GM19452 (cell line): Measurements from ENCODE around the gene TMEM181.
"Not testable (repeated sequence)": the region's sequence is repeated elsewhere in the genome, so short reads cannot be mapped to it uniquely, and the experiment has no call there.

ENCODE experiments used
- ATAC-seq: cut with Tn5 transposase; IDR thresholded peaks from one replicate; pipeline ENCODE4 v1.9.1; 2021; ENCODE audit not compliant: unreplicated experiment

The TMEM181 gene

DNA sequence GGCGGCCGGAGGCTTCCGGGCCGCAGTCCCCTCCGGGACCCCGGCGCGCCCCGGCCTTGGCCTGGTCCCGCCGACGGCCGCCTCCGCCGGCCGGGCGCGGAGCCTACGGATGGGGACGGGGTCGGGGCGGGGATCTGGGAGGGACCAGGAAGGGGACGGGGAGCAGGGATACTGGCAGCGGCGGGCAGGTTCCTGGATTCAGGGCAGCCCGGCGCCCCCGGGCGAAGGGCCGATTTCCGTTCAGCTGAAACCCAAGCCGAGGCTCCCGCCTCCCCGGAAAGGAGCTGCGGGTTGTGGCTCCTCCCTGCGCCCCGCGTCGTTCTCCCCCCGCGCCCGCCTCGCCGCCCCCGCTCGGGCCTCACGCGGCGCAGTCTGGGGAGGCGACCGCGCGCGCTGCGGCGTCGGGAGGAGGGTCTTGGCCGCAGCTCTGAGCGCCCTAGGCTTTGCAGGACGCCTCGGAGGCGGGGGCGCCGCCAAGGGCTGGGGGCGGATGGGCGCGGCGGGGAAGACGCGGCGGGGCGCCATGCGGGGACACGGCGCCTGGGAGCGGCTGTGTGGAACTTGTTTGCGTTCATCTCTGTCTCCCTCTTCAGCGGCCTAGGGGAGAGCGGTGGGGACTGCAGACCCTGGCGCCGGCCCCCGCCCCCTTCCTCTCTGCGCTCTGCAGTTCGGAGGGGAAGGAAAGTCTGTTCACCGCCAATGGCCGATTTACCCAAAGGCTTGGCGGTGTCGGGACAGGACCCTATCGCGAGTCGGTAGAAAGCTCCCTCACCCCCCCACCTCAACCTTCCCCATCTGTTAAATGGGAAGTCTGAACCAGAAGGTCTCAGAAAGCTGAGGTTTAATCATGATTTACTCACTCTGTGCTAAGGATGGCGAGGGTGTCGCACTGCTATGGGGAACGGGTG is 22.7 kb upstream of the TMEM181 start:
- no peak for ATAC-seq

GRCh38 chr6:158538741-158539140 is 21.1 kb upstream of the TMEM181 start:
- ATAC-seq: no peak

DNA sequence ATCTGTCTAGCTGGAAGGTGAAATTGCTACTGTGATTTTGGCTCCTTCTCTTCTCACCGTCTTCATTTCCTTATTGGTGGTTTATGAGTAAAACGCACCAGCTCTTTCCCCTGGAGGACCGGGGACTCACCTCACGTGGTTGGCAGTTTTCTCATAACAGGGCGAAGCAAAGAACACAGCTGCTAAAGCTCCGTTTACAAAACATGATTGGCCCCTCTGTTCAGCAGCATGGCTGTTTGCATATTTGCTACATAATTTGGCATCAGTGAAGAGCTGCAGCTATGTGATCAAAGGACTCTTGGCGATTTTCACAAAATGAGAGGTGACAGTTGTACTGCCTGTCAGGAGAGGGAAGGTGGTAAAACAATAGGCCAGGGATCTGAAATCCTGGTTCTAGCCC is 20.5 kb upstream of the TMEM181 start:
- no peak for ATAC-seq

GRCh38 chr6:158539881-158540280 is 20.0 kb upstream of the TMEM181 start:
- ATAC-seq: no peak

GRCh38 chr6:158543606-158544185 is 16.2 kb upstream of the TMEM181 start:
- ATAC-seq: no peak

- ATAC-seq: no peak
These were observed 15.5 kb upstream of the TMEM181 start for GRCh38 chr6:158544428-158544827.

DNA sequence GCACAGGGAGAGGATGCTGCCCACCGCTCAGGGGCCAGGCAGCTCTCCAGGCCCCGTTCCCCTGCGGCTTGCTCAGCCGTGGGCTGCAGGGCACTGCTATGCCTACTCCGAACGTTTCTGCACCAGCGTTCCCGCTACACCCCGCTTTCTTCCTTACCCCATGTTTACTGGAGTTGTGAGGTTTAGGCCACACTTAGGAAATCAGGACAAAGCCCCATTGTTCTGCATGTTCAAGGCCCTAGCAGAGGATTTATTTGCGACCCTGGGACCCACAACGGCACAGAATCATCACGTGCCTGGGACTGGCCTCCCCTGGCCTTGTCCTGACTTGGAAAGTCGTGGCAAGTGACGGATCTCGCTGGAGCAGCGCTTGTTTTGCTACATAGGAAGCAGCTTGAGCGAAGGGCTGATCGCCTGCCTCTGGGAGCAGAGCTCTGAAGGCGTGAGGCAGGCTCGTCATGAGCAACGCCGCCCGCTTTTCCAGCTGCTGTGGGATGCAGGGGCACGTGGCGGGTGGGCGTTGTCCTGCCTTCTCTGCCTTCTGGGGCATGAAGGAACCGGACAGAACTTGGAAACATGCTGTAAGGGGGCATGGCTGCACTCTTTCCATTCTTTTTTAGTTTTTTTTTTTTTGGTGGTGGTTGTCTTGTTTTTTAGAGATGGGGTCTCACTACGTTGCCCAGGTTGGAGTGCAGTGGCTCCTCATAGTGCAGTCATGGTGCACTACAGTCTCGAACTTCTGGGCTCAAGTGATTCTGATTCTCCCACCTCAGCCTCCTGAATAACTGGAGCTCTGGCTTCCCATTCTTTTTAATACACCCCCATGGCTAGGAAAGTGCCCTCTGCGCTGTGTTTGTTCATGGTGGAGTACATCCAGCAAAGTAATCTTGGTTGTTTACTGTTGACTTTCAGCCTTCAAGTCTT is 14.6 kb upstream of the TMEM181 start:
- ATAC-seq: no peak

DNA sequence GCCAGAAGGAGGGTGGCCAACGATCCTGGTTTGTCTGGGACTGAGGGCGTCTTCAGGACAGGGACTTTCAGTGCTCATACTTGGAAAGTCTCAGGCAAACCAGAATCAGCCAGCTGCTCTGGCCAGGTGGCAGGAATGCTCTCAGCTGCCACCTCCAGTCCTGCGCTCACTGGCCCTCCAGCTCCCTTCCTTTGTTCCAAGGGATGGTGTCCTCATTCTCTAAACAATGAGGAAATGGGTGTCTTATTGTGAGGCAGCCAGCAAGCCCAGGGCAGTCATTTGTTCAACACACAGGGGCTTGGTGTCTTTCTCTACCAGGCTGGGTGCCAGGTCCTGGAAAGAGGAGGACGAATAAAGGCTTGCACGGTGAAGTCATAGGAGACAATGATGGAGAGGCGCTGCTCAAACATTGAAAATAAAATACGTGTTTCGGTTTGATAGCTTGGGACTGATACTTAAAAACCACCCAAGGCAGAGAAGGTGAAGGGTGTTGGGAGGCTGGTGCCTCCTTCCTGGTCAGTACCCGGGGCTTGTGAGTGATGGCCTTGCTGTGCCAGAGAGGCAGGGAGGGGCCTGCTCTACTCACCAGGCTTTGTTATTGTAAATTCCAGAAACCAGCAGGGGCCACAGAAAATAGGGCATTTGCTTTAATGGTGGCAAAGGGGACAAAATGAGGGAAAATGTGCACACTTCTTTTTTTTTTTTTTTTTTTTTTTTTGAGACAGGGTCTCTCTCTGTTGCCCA is 11.3 kb upstream of the TMEM181 start:
- no peak for ATAC-seq

- no peak for ATAC-seq
These were observed 7.7 kb upstream of the TMEM181 start for GRCh38 chr6:158552055-158552795.

- ATAC-seq: no peak
These were observed 7.1 kb upstream of the TMEM181 start for GRCh38 chr6:158552796-158553138.

DNA sequence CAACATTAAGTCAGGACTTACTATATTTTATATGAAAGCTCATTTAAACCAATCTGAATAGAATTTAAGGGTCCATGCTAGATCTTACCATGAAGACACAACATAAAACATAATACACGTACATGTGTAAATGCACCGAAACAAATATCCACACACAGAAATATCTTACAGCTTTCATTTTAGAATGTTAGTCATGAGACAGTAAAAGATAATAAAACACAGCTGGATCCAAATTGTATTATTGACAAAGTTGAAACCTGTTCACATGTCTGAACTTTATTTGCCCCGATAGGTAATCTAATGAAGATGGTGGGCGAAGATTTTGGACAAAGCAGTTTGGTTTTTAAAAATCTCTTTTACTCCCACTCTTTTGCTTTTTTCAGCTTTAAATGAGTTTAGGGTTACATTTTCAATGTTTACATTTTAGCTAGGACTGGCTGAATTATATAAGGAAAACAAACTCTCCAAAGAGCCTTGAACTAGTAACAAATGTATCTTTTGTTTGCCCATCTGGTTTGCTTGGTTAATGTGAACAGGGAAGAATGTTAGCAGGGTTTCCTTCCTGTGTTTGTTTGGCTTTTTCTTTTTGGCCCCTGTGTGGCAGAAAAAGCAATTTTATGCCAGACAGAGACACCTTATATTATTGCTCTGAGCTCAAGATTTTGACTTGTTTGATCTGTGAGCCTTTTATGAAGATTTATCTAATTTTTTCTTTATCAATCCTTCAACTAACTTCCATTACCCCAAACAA is 5.1 kb upstream of the TMEM181 start:
- no peak for ATAC-seq

- no peak for ATAC-seq
These were observed 3.8 kb upstream of the TMEM181 start for GRCh38 chr6:158556113-158556512.

DNA sequence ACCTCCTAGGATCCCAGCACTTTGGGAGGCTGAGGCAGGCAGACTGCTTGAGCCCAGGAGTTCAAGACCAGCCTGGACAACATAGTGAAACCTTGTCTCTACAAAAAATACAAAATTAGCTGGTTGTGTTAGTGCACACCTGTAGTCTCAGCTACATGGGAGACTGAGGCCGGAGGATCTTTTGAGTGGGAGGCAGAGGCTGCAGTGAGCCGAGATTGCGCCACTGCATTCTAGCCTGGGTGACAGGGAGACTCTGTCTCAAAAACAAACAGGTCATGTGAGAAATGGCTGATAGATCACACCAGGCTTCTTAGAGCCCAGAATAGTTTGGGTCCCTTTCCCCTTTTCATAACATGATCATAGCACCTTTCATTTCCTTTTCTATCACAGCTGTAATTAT is 2.8 kb upstream of the TMEM181 start:
- not testable (repeated sequence) for ATAC-seq

DNA sequence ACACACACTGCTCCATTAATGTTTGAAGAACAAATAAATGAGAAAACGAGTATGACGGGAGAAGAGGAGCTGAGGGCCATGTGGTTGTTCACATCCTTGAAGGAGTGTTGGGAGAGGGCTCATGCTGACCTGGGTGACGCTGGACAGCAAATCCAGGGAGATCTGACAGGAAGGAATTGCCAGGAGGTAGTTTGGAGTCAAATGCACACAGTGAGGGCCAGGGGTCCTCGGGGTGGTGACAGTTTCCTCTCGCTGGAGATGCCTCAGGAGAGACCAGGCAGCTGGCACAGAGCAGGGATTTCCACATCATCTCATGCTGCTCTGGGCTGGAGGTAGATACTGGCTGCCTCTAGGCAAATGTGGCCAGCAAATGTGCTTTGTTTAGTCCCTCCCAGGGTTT is 2.0 kb upstream of the TMEM181 start:
- ATAC-seq: no peak

DNA sequence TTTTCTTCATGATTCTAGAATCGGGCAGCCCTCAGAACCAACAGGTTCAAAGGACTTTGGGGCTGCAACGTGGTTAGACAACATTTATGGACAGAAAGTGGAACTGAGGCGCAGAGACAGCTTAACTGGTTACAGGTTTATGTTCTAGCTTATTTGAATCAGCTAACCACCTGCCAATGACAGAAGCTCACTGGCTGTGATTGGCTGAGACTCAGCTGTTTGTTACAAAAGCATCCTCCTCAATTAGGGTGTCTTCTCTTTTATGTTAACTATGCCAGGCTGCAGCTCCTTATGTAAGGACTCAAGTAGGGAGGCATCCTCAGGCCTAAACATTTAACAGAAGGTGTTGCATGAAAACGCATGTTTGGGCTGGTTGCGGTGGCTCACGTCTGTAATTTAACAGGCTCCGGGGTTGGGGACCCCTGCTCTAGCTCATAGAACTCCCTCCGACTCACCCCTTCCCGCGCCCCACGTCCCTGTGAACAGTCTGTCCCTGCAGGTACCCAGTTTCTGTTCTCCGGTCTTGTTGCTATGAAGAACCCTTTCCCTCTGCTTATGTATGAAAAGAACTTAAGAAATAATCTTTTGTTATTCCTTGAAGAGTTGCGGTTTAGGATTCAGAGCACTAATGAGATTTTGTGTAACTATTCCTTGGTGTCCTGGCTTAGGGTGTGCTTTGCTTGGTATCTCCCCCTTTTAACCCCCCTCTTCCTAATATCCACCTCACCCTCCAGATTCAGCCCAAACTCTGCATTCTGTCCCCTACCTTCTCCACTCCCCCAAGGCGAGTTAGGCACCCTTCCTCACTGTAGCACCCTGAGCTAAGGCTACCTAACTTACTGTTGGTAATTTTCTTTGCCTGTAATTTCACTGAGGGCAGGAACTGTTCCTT is 1.2 kb upstream of the TMEM181 start:
- ATAC-seq: no peak

DNA sequence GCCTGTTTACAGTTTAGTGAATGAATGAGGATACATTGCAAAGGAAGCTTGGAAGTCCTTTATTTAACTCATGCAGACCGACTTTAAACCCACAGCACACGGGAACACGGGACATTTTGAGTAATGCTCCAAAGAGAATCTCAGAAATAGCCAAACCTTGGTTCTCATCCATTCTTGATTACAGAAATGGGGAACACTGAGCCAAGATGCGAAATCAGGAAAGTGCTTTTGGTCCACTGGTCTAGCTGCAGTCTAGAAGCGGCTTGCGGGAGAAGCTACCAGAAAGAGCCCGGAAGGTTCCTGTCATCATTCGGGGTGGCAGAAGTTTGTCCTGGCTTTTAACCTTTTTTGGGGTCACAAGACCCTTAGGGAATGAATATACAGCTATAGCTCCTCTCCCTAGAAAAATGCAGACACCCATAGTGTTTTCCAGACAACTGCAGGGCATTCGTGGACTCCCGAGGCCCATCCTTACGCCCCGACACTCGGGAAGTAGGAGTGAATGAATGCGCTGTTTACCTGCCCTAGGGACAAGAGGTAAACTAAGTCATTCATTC is 475 bp upstream of the TMEM181 start:
- no peak for ATAC-seq

- ATAC-seq: no peak
These were observed 987 bp downstream of the TMEM181 start for GRCh38 chr6:158560836-158561320.

- no peak for ATAC-seq
These were observed 1.5 kb downstream of the TMEM181 start for GRCh38 chr6:158561321-158561884.
